CD14-positive monocyte (primary cell): ENCODE data around the gene OSBPL10. TPM values are rescaled to one million over a fixed set of nuclear protein-coding genes. Genes with fewer than 3 reads are reported as not detected.

Experiments used
- DNase-seq, 3 donors: peaks; one replicate each; pipeline ENCODE4 v3.0.0-alpha.2; 2011 to 2022
- H2AFZ ChIP-seq: 2 replicates; pipeline ENCODE4 v1.6.0; 2012; ENCODE audit warnings: mild to moderate bottlenecking, low read depth, low read length, inconsistent platforms; ENCODE audit not compliant: insufficient read depth, poor library complexity, severe bottlenecking
- H3K27ac ChIP-seq, 2 donors: 1 replicate in 1 of 2; 2 replicates in 1 of 2; pipeline ENCODE4 v1.5.1; 2012 to 2013; ENCODE audit warnings: low read length in 2 of 2, control low read depth in 1 of 2, inconsistent platforms in 1 of 2, low read depth in 1 of 2, mild to moderate bottlenecking in 1 of 2
- H3K27me3 ChIP-seq, 2 donors: one replicate each; pipeline versions ENCODE4 v1.6.0 to v1.6.1; 2011 to 2013; ENCODE audit warnings: low read length in 2 of 2; ENCODE audit not compliant: control insufficient read depth in 2 of 2, insufficient read depth in 2 of 2
- H3K36me3 ChIP-seq, 2 donors: replicated peaks in 1 of 2; 1 replicate in 1 of 2; 2 replicates in 1 of 2; pipeline versions ENCODE4 v1.5.1 to v1.6.1; 2012 to 2013; ENCODE audit warnings: low read length in 2 of 2, control low read depth in 1 of 2, inconsistent platforms in 1 of 2, mild to moderate bottlenecking in 1 of 2; ENCODE audit not compliant: insufficient read depth in 2 of 2, control insufficient read depth in 1 of 2
- H3K4me1 ChIP-seq, 2 donors: 1 replicate in 1 of 2; 2 replicates in 1 of 2; pipeline versions ENCODE4 v1.5.1 to v1.6.1; 2012 to 2013; ENCODE audit warnings: low read length in 2 of 2, control low read depth in 1 of 2, inconsistent platforms in 1 of 2, mild to moderate bottlenecking in 1 of 2, moderate library complexity in 1 of 2; ENCODE audit not compliant: insufficient read depth in 2 of 2, control insufficient read depth in 1 of 2
- H3K4me2 ChIP-seq: replicated peaks from 2 replicates; pipeline ENCODE3; 2012; ENCODE audit warnings: low read length, moderate library complexity, mild to moderate bottlenecking; ENCODE audit not compliant: poor library complexity, severe bottlenecking; ENCODE audit errors: extremely low read depth
- H3K4me3 ChIP-seq, 3 experiments: fragments of 200-600 bp in 1 of 3; sonication (generic) in 1 of 3; replicated peaks in 1 of 3; 1 replicate in 2 of 3; 2 replicates in 1 of 3; pipeline ENCODE4 v1.5.1; 2011 to 2013; ENCODE audit warnings: low read length in 3 of 3, mild to moderate bottlenecking in 3 of 3, control low read depth in 2 of 3, low read depth in 2 of 3, inconsistent platforms in 1 of 3, moderate library complexity in 1 of 3
- H3K79me2 ChIP-seq: 2 replicates; pipeline ENCODE4 v1.6.0; 2012; ENCODE audit warnings: mild to moderate bottlenecking, control low read depth, inconsistent platforms, low read length, moderate library complexity; ENCODE audit not compliant: insufficient read depth
- H3K9ac ChIP-seq: 2 replicates; pipeline ENCODE4 v1.6.0; 2017; ENCODE audit warnings: low read length, mild to moderate bottlenecking; ENCODE audit not compliant: insufficient read depth, poor library complexity, severe bottlenecking
- H3K9me3 ChIP-seq, 2 donors: replicated peaks in 1 of 2; 1 replicate in 1 of 2; 2 replicates in 1 of 2; pipeline versions ENCODE4 v1.5.1 to v1.6.1; 2012 to 2013; ENCODE audit warnings: low read length in 2 of 2, control low read depth in 1 of 2; ENCODE audit not compliant: control insufficient read depth in 1 of 2, insufficient read depth in 1 of 2
- H4K20me1 ChIP-seq: 2 replicates; pipeline ENCODE4 v1.6.0; 2012; ENCODE audit warnings: mild to moderate bottlenecking, low read length, control low read depth, moderate library complexity; ENCODE audit not compliant: insufficient read depth
- H3K27ac Mint-ChIP-seq, 7 donors: one replicate each; pipeline ENCODE4 v1.8.0; 2020; ENCODE audit warnings: mild to moderate bottlenecking in 7 of 7, mixed read lengths in 7 of 7, moderate library complexity in 6 of 7, inconsistent platforms in 2 of 7
- H3K27me3 Mint-ChIP-seq, 3 donors: one replicate each; pipeline ENCODE4 v1.8.0; 2021 to 2022; ENCODE audit warnings: low read depth in 3 of 3, mild to moderate bottlenecking in 3 of 3, mixed read lengths in 3 of 3, moderate library complexity in 3 of 3, inconsistent platforms in 1 of 3
- H3K36me3 Mint-ChIP-seq, 2 donors: one replicate each; pipeline ENCODE4 v1.8.0; 2020; ENCODE audit warnings: mixed read lengths in 2 of 2, inconsistent platforms in 1 of 2, mild to moderate bottlenecking in 1 of 2
- H3K4me1 Mint-ChIP-seq: one replicate; pipeline ENCODE4 v1.8.0; 2020; ENCODE audit warnings: mild to moderate bottlenecking, mixed read lengths
- H3K4me3 Mint-ChIP-seq, 2 donors: one replicate each; pipeline ENCODE4 v1.8.0; 2020; ENCODE audit warnings: mild to moderate bottlenecking in 2 of 2, mixed read lengths in 2 of 2, moderate library complexity in 1 of 2
- H3K9me3 Mint-ChIP-seq, 7 donors: one replicate each; pipeline ENCODE4 v1.8.0; 2020 to 2022; ENCODE audit warnings: mixed read lengths in 7 of 7, mild to moderate bottlenecking in 6 of 7, moderate library complexity in 6 of 7, inconsistent platforms in 2 of 7
- WGBS: methylation state at CpG from one replicate; pipeline ENCODE4 v1.1.5; 2013; ENCODE audit warnings: missing lambda C conversion rate; ENCODE audit not compliant: insufficient coverage; 5-methylcytosine and 5-hydroxymethylcytosine counted together
- intact Hi-C, 2 donors: fragments of 100-400 bp; cut with micrococcal nuclease; formaldehyde crosslinking; loops; one replicate each; pipeline versions ENCODE4 v1.15.0 to v1.15.1; 2023
- polyA plus RNA-seq, 3 donors: library from polyadenylated mRNA; depleted of rRNA in 1 of 3; unstranded in 2 of 3; stranded (reverse) in 1 of 3; fragments of 300-500 nt in 2 of 3; fragments of >200 nt in 1 of 3; fragmentation: Illumina TruSeq in 2 of 3; gene quantifications; 1 replicate in 2 of 3; 2 replicates in 1 of 3; pipeline ENCODE4 v1.2.3, GENCODE V29; 2012 to 2021
- TF ChIP-seq, protein P1 (sequence below): fragments of 200-600 bp; IDR thresholded peaks from one replicate; pipeline ENCODE4 v1.8.0; 2022; ENCODE audit warnings: antibody characterized with exemption, mild to moderate bottlenecking

OSBPL10 gene
- polyA plus RNA-seq, 3 donors = 0.03 TPM; not detected in 2

DNA sequence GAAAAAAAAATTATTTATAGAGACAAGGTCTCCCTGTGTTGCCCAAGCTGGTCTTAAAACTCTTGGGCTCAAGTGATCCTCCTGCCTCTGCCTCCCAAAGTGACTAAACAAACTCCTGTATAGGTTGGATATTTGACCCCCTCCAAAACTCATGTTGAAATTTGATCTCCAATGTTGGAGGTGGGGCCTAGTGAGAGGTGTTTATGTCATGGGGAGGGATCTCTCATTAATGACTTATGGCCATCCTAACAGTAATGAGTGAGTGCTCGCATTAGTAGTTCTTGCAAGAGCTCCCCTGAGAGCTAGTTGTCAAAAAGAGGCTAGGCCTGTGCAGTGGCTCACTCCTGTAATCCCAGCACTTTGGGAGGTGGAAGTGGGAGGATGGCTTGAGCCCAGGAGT is 307.1 kb downstream of the OSBPL10 start:
- no peak for DNase-seq
- Mint-ChIP-seq H3K4me3 (no peak overlapping the region), H3K36me3 (peaks cover 0 to 3% of the 10 kb centered on the region in 2 donors), H3K4me1 (peaks cover 29% of the 10 kb centered on the region), H3K27me3 (peaks cover 3 to 4% (median 3%) of the 10 kb centered on the region in 3 donors), H3K9me3 (peaks cover 0 to 9% (median 5%) of the 10 kb centered on the region in 7 donors), H3K27ac (peak overlapping the region in 1 of 7 donors; percentile 35)
- Histone ChIP-seq H3K9ac (no peak overlapping the region), H3K27ac (no peak overlapping the region), H3K9me3 (no peaks in the 10 kb centered on the region), H4K20me1 (no peaks in the 10 kb centered on the region), H3K27me3 (no peaks in the 10 kb centered on the region), H2AFZ (no peak overlapping the region), H3K4me1 (peaks cover 21 to 26% of the 10 kb centered on the region in 2 donors), H3K4me2 (no peak overlapping the region), H3K79me2 (no peaks in the 10 kb centered on the region), H3K36me3 (no peaks in the 10 kb centered on the region), H3K4me3 (no peak overlapping the region)
- 100% methylated on average over 1 of the region's 1 CpG for WGBS
- TF ChIP-seq, protein P1, sequence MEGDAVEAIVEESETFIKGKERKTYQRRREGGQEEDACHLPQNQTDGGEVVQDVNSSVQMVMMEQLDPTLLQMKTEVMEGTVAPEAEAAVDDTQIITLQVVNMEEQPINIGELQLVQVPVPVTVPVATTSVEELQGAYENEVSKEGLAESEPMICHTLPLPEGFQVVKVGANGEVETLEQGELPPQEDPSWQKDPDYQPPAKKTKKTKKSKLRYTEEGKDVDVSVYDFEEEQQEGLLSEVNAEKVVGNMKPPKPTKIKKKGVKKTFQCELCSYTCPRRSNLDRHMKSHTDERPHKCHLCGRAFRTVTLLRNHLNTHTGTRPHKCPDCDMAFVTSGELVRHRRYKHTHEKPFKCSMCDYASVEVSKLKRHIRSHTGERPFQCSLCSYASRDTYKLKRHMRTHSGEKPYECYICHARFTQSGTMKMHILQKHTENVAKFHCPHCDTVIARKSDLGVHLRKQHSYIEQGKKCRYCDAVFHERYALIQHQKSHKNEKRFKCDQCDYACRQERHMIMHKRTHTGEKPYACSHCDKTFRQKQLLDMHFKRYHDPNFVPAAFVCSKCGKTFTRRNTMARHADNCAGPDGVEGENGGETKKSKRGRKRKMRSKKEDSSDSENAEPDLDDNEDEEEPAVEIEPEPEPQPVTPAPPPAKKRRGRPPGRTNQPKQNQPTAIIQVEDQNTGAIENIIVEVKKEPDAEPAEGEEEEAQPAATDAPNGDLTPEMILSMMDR = no peak
- intact Hi-C loops = no loop called here

DNA sequence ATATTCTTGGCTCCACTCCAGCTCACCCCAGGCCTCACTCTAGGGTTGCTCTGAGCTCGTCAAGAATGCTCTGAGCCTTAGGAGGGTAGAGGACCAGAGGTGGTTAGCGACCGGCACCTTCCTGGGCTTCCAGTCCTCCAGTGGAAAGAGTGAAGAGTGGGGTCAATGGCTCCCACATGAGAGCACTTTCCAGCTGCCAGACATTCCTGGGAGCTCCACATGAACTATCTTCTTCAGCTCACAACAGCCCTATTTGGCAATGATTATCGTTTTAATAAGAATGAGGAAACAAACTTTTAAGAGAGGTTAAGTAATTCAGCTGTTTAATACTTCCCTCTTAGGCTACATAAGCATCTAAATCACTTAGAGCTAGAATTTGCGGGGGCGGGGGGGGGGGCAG is 309.1 kb downstream of the OSBPL10 start:
- peak; percentile 23 to 45 (median 35) for DNase-seq
- H3K9me3 Mint-ChIP-seq = peaks cover 0 to 9% (median 5%) of the 10 kb centered on the region in 7 donors
- Histone ChIP-seq H4K20me1 (no peaks in the 10 kb centered on the region), H3K9me3 (no peaks in the 10 kb centered on the region), H3K4me1 (peaks cover 21 to 26% of the 10 kb centered on the region in 2 donors), H3K4me2 (no peak overlapping the region), H3K79me2 (no peaks in the 10 kb centered on the region), H3K27ac (peak overlapping the region in 1 of 2 donors; percentile 58), H2AFZ (no peak overlapping the region), H3K4me3 (no peak overlapping the region), H3K9ac (no peak overlapping the region), H3K36me3 (no peaks in the 10 kb centered on the region), H3K27me3 (no peaks in the 10 kb centered on the region)
- WGBS = no CpG with 5 or more reads among the region's 6 CpGs
- H3K4me3 Mint-ChIP-seq = no peak overlapping the region
- H3K27me3 Mint-ChIP-seq = peaks cover 3 to 4% (median 3%) of the 10 kb centered on the region in 3 donors
- intact Hi-C loops = no loop called here
- H3K36me3 Mint-ChIP-seq = peaks cover 0 to 3% of the 10 kb centered on the region in 2 donors
- peaks cover 32% of the 10 kb centered on the region for H3K4me1 Mint-ChIP-seq
- H3K27ac Mint-ChIP-seq = peak overlapping the region in 5 of 7 donors; percentile 44 to 82 (median 79)
- TF ChIP-seq, protein P1 = no peak
